Stimulated activated CD4-positive, alpha-beta T cell treated with anti-CD3 and anti-CD28 coated beads, Interleukin-4, amount 100 ng/mL, for 1 hour (primary cell): ENCODE results near the gene CHRDL2.

Experiments used
- DNase-seq: peaks from one replicate; pipeline ENCODE4 v3.0.0-alpha.2; 2020

Gene CHRDL2

GRCh38 chr11:74684661-74685060 is 46.6 kb downstream of the CHRDL2 start:
- no peak for DNase-seq

DNA sequence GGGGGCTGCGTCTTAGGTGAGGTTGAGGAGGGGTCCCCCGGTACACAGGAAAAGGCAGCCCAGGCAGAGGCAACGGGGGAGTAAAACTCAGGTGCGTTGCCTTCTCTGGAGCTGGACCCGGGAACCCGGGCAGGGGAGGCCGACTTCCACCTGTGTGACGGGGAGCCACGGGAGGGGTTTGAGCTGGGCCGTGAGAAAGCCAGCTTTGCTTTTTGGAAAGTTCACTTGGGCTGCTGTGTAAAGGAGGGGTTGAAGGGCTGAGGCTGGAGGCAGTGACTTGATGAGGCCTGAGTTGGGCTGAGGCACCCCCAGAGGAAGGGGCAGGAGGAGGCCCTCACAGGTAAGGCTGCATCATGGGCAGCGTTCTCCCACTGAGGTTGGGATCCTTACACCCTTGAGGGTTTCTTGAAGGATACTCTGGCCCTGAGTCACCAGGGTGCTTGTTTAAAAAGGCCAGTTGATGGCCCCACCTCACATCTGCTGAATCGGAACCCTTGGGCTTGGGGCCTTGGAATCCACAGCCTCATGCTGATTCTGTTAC is 47.2 kb downstream of the CHRDL2 start:
- DNase-seq = no peak

- peak; percentile 6 for DNase-seq
Measured at GRCh38 chr11:74683279-74683871, 47.9 kb downstream of the CHRDL2 start.

- no peak for DNase-seq
Measured at GRCh38 chr11:74682731-74683278, 48.4 kb downstream of the CHRDL2 start.

DNA sequence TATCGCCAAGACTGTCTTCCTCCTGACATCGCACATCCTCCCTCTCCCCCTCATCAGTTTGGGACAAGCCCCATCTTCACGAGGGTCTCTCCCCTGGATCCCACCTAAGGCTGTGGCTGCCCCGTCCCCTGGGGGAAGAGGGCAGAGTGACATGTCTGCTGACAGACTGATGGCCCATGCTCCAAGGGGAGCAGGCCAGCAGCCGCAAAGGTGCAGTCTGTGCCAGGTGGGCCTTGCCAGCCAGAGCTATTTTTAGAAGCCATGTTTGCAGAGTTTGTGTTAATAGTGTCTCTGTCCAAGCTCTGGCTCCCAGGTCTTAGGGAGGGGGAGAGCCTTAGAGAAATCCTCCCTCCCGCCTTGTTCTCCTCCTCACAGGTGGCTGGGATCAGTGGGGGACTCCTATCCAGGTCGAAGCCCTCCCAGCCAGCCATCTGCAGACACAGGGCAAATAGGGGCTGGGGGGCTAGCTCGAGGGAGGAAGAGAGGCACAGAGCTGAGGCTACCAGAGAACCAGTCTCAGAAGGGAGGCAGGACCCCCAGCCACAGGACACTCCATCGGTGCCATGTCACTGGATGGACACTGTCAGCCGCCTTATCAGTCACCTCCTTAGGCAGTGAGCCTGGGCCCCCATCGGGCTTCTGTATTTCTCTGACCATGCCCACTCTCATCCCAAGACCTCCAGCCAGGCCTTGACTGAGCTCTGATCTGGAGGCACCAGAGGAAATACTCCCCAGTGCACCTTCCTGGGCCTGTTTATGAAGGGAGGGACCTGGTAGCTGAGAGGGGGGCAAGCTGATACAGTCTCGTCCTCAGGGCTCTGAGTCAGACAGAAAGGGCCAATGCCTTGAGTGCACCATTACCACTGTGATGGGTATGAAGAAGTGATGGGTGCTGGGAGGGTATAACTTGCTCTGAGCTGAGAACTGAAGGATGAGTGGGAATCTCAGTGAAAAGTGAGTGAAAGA is 49.3 kb downstream of the CHRDL2 start:
- no peak for DNase-seq

GRCh38 chr11:74680703-74681531 is 50.3 kb downstream of the CHRDL2 start:
- no peak for DNase-seq

GRCh38 chr11:74680035-74680671 is 51.1 kb downstream of the CHRDL2 start:
- DNase-seq = no peak

GRCh38 chr11:74679513-74679865 is 51.7 kb downstream of the CHRDL2 start:
- no peak for DNase-seq

- DNase-seq = no peak
Measured at GRCh38 chr11:74678591-74679512, 52.4 kb downstream of the CHRDL2 start.

GRCh38 chr11:74678041-74678440 is 53.2 kb downstream of the CHRDL2 start:
- no peak for DNase-seq

- no peak for DNase-seq
Measured at GRCh38 chr11:74677131-74677530, 54.1 kb downstream of the CHRDL2 start.

GRCh38 chr11:74676596-74676995 is 54.6 kb downstream of the CHRDL2 start:
- no peak for DNase-seq

- no peak for DNase-seq
Measured at GRCh38 chr11:74675761-74676160, 55.5 kb downstream of the CHRDL2 start.

DNA sequence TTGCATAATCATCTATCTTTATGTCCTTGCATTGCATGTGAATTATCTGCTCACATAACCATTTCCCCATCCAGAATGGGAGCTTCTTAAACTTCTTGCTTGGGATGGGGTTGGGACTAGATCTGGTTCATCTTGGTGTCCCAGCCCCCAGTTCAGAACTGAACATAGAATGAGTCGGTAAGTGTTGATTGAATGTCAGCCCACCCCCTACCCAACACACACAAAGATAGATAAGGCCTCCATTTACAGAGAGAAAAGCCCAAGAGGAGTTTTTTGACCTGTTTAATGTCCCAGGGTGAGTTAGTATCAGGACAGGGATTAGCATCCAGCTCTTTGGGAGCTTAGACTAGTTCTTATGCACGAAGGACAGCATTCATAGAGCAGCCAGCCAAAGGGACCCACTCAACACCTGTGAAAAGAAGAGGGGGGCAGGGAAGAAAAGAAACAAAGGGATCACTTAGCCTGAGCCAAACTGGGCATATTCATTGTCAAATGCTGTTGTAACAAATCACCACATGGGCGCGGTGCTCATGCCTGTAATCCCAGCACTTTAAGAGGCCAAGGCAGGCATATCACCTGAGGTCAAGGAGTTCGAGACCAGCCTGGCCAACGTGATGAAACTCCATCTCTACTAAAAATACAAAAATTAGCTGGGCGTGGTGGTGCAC is 57.4 kb downstream of the CHRDL2 start:
- DNase-seq = no peak

GRCh38 chr11:74672956-74673692 is 58.1 kb downstream of the CHRDL2 start:
- DNase-seq = no peak

- DNase-seq = no peak
Measured at GRCh38 chr11:74672332-74672955, 58.8 kb downstream of the CHRDL2 start.

- DNase-seq = no peak
Measured at GRCh38 chr11:74671520-74672196, 59.6 kb downstream of the CHRDL2 start.

DNA sequence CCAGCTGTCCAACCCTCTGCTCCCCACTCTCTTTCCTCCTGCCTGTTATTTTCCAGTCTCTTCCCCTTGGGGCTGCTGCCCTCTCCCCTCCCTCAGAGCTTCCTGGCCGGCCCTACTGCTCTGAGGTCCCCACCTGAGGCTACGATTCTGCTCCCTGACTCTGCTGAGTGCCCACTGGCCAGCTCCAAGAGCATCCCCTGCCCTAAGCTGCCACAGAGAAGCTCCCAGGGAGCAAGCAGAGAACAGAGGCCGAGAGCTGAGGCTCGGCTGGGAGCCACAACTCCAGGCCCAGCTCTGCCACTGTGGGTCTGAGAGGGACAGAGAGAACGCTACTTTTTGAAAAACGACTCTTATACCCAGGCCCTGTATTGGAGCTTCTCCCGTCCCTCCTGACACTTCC is 61.1 kb downstream of the CHRDL2 start:
- DNase-seq = no peak
